SU-DHL-6 (cell line): ENCODE data around the gene IGFBP6.

ENCODE experiments used
- H2AFZ ChIP-seq: fragments of 200-600 bp; sonication (generic); 2 replicates; pipeline ENCODE4 v1.6.1; 2014; ENCODE audit warnings: low read depth, mild to moderate bottlenecking, moderate library complexity, mixed read lengths, antibody characterized with exemption, low read length; ENCODE audit not compliant: severe bottlenecking
- H3F3A ChIP-seq: fragments of 200-600 bp; shearing (Covaris generic); 2 replicates; pipeline ENCODE4 v1.6.0; 2016; ENCODE audit warnings: antibody characterized with exemption, mild to moderate bottlenecking; ENCODE audit not compliant: insufficient read depth
- H3K27ac ChIP-seq: fragments of 200-600 bp; sonication (generic); 2 replicates; pipeline ENCODE4 v1.5.1; 2016; ENCODE audit warnings: low read depth, mild to moderate bottlenecking, low read length, moderate library complexity, mixed read lengths
- H3K27me3 ChIP-seq: fragments of 200-600 bp; sonication (generic), shearing (Covaris generic); 2 replicates; pipeline ENCODE4 v1.6.0; 2014; ENCODE audit warnings: mild to moderate bottlenecking, low read length
- H3K36me3 ChIP-seq: fragments of 200-600 bp; sonication (generic); 2 replicates; pipeline ENCODE4 v1.6.1; 2014; ENCODE audit warnings: mild to moderate bottlenecking, low read length, mixed read lengths
- H3K4me2 ChIP-seq: fragments of 300-600, 200-600 bp; shearing (Covaris generic), sonication (generic); 2 replicates; pipeline ENCODE4 v1.6.0; 2014; ENCODE audit warnings: low read length, low read depth, mild to moderate bottlenecking; ENCODE audit not compliant: poor library complexity, severe bottlenecking
- H3K4me3 ChIP-seq: fragments of 200-600 bp; sonication (generic); 2 replicates; pipeline ENCODE4 v1.5.1; 2014; ENCODE audit warnings: antibody characterized with exemption, low read length, mild to moderate bottlenecking, mixed read lengths; ENCODE audit not compliant: insufficient read depth, poor library complexity, severe bottlenecking
- H3K79me2 ChIP-seq: fragments of 200-600 bp; sonication (generic); 2 replicates; pipeline ENCODE4 v1.6.1; 2014; ENCODE audit warnings: mild to moderate bottlenecking, low read length, moderate library complexity; ENCODE audit not compliant: insufficient read depth
- H3K9ac ChIP-seq: fragments of 200-600 bp; sonication (generic); 2 replicates; pipeline ENCODE4 v1.7.0; 2014; ENCODE audit warnings: mild to moderate bottlenecking, low read length
- H3K9me2 ChIP-seq: fragments of 200-600 bp; sonication (generic); replicated peaks from 2 replicates; pipeline ENCODE4 v1.6.1; 2014; ENCODE audit warnings: low read length; ENCODE audit not compliant: insufficient read depth
- H3K9me3 ChIP-seq: fragments of 200-600 bp; sonication (generic); 2 replicates; pipeline ENCODE4 v1.6.1; 2014; ENCODE audit warnings: low read length, mixed read lengths; ENCODE audit not compliant: insufficient read depth
- H4K20me1 ChIP-seq: fragments of 200-600 bp; sonication (generic); 2 replicates; pipeline ENCODE4 v1.6.1; 2014; ENCODE audit warnings: low read depth, mild to moderate bottlenecking, antibody characterized with exemption, low read length, moderate library complexity, mixed read lengths
- EZH2phosphoT487 ChIP-seq: fragments of 200-600 bp; sonication (generic), shearing (Covaris generic); conservative IDR thresholded peaks from 2 replicates; pipeline ENCODE4 v1.6.1; 2018; ENCODE audit warnings: mild to moderate bottlenecking, antibody characterized with exemption, low read length, moderate library complexity, mixed read lengths
- TF ChIP-seq, protein P1 (sequence below): fragments of 200-600 bp; sonication (generic); IDR thresholded peaks from one replicate; pipeline ENCODE4 v1.5.1; 2017; ENCODE audit warnings: antibody characterized with exemption, mild to moderate bottlenecking, low read length, moderate library complexity; ENCODE audit not compliant: insufficient read depth, poor library complexity, severe bottlenecking

Gene IGFBP6

DNA sequence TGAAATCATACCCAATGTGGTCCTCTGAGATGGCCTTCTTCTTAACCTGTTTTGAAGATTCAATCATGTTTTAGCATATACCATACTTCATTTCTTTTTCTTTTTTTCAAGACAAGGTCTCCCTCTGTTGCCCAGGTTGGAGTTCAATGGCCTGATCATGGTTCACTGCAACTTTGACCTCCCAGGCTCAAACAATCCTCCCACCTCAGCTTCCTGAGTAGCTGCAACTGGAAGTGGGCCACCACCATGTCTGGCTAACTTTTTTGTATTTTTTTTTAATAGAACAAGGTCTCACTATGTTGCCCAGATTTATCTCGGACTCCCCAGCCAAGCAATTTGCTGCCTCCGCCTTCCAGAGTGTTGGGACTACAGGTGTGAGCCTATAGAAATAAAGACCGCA is 36.3 kb downstream of the IGFBP6 start:
- Histone ChIP-seq H3K27ac (no peak overlapping the region), H3K9ac (no peak overlapping the region), H3K9me2 (no peaks in the 10 kb centered on the region), H3K9me3 (peaks cover 3% of the 10 kb centered on the region; the same call in 1 of the 2 replicates), H2AFZ (no peak overlapping the region), H4K20me1 (no peaks in the 10 kb centered on the region), H3K36me3 (no peaks in the 10 kb centered on the region), H3K4me3 (no peak overlapping the region), H3K79me2 (no peaks in the 10 kb centered on the region), H3F3A (no peaks in the 10 kb centered on the region), H3K27me3 (no peaks in the 10 kb centered on the region), H3K4me2 (no peak overlapping the region)
- no peak for TF ChIP-seq EZH2phosphoT487
- TF ChIP-seq, protein P1, sequence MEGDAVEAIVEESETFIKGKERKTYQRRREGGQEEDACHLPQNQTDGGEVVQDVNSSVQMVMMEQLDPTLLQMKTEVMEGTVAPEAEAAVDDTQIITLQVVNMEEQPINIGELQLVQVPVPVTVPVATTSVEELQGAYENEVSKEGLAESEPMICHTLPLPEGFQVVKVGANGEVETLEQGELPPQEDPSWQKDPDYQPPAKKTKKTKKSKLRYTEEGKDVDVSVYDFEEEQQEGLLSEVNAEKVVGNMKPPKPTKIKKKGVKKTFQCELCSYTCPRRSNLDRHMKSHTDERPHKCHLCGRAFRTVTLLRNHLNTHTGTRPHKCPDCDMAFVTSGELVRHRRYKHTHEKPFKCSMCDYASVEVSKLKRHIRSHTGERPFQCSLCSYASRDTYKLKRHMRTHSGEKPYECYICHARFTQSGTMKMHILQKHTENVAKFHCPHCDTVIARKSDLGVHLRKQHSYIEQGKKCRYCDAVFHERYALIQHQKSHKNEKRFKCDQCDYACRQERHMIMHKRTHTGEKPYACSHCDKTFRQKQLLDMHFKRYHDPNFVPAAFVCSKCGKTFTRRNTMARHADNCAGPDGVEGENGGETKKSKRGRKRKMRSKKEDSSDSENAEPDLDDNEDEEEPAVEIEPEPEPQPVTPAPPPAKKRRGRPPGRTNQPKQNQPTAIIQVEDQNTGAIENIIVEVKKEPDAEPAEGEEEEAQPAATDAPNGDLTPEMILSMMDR: no peak

DNA sequence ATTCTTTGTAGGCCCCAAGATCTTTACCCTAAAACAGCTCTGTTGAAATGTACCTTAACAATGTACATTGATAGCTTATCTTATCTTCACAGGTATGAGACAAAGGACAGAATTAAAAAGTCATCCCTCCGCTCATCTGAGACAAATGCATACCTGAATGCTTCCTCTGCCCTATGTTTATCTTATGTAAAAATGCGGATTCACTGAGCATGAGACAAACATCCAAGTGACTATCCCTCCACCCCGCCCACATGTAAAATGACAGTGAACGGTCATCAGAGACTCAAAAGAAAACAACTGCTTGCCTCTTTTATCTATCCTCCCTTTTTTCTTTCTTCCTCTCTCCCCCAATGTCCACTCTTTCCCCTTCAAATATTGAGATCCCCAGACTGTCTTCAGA is 45.9 kb downstream of the IGFBP6 start:
- Histone ChIP-seq H3K9me2 (no peaks in the 10 kb centered on the region), H3K79me2 (no peaks in the 10 kb centered on the region), H3K4me3 (no peak overlapping the region), H3K36me3 (no peaks in the 10 kb centered on the region), H3K9ac (no peak overlapping the region), H3K27ac (no peak overlapping the region), H3K9me3 (no peaks in the 10 kb centered on the region), H3K4me2 (no peak overlapping the region), H2AFZ (no peak overlapping the region), H3K27me3 (no peaks in the 10 kb centered on the region), H3F3A (peaks cover 4% of the 10 kb centered on the region; the same call in 1 of the 2 replicates), H4K20me1 (no peaks in the 10 kb centered on the region)
- TF ChIP-seq, protein P1: no peak
- TF ChIP-seq EZH2phosphoT487: no peak

DNA sequence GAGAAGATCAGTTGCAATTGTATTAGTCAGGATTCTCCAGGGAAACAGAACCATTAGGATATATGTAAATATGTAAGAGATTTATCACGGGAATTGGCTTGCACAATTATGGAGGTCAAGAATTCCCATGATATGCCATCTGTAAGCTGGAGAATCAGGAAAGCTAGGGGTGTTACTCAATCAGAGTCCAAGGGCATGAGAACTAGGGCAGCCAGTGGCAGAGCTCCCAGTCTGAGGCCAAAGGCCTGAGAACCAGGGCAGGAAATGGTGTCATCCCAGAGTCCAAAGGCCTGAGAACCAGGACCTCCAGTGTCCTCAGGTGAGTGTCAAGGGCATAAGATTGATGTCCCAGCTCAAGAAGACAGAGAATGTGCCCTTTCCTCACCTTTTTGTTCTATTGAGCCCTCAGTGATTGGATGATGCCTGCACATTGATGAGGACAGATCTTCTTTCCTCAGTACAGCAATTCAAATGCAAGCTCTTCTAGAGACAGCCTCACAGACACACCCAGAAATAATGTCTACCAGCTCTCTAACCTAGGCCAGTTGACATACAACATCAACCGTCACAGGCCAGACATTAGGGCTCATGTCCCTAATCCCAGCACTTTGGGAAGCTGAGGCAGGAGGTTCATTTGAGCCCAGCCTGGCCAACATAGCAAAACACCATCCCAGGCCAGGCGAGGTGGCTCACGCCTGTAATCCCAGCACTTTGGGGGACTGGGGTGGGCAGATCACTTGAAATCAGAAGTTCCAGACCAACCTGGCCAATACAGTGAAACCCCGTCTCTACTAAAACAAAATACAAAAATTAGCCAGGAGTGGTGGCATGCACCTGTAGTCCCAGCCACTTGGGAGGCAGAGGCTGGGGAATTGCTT is 48.2 kb downstream of the IGFBP6 start:
- Histone ChIP-seq H3K36me3 (no peaks in the 10 kb centered on the region), H3K9ac (no peak overlapping the region)
- TF ChIP-seq, protein P1: no peak
- no peak for TF ChIP-seq EZH2phosphoT487

More for the DNA sequence above, 48.2 kb downstream of the IGFBP6 start:
- Histone ChIP-seq H3K4me3 (no peak overlapping the region), H2AFZ (no peak overlapping the region), H3K9me2 (no peaks in the 10 kb centered on the region), H3F3A (peaks cover 4% of the 10 kb centered on the region; the same call in 1 of the 2 replicates), H4K20me1 (no peaks in the 10 kb centered on the region), H3K79me2 (no peaks in the 10 kb centered on the region), H3K9me3 (no peaks in the 10 kb centered on the region), H3K27ac (no peak overlapping the region), H3K27me3 (no peaks in the 10 kb centered on the region), H3K4me2 (no peak overlapping the region)
